ENCODE measurements around the gene SYP. TPM values are rescaled to one million over a fixed set of nuclear protein-coding genes. Genes with fewer than 3 reads are reported as not detected.

Gene SYP
- total RNA-seq, 3 donors from 2014 or later (not counting 1 experiment from before 2014, with no cell fraction given), result 0.36 to 1.0 (median 0.80) TPM

DNA sequence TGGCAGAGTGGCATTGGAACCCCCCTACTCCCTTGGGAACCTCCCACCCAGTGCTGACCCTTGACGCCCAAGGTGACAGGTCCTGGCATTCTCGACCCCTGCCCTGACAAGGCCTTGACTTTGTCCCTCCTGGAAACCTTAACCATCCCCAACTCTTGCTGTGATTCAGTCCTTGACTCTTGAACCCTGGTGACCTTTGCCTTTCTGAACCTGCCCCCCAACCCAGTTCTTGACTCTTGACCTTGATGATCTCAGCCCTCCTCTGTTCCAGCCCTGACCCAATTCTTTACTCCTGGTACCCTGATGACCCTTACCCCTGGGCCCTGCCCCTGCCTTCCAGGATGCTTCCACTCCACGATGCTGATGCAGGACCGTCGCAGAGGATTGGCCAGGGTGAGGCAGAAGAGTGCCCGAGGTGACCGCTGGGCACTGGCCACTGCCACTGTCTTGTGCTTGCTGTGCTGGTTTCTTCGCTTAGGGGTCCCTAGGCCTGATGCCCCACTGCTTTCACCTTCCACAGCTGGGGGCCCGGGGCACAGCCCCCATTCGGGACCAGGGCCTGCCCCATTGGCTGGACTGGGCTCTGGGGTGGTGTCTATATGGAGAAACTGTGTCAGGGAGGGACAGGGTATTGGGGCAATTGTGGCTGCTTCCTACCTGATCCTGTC, 31.5 kb upstream of the SYP start:
- Mint-ChIP-seq H3K4me3 (peak overlapping the region; percentile 11), H3K4me1 (peaks cover under 1 to 32% of the 10 kb centered on the region in 2 donors), H3K9me3 (no peaks in the 10 kb centered on the region), H3K27ac (peak overlapping the region in 1 of 2 donors; percentile 86), H3K27me3 (ENCODE audit: low read depth in 2 of 2) (no peaks in the 10 kb centered on the region), H3K36me3 (no peaks in the 10 kb centered on the region)
- ATAC-seq (no peak), DNase-seq (no peak)
- Histone ChIP-seq H3K4me3 (ENCODE audit: low read length) (no peak overlapping the region), H3K27me3 (ENCODE audit: control insufficient read depth, insufficient read depth, low read length) (no peaks in the 10 kb centered on the region), H3K27ac (ENCODE audit: low read length) (peak overlapping the region; percentile 77), H3K4me1 (ENCODE audit: control insufficient read depth, insufficient read depth, low read length) (peaks cover 32% of the 10 kb centered on the region), H3K36me3 (ENCODE audit: control insufficient read depth, insufficient read depth, low read length) (no peaks in the 10 kb centered on the region), H3K9me3 (ENCODE audit: control insufficient read depth, insufficient read depth, low read length) (no peaks in the 10 kb centered on the region)
- TF ChIP-seq, protein P1, sequence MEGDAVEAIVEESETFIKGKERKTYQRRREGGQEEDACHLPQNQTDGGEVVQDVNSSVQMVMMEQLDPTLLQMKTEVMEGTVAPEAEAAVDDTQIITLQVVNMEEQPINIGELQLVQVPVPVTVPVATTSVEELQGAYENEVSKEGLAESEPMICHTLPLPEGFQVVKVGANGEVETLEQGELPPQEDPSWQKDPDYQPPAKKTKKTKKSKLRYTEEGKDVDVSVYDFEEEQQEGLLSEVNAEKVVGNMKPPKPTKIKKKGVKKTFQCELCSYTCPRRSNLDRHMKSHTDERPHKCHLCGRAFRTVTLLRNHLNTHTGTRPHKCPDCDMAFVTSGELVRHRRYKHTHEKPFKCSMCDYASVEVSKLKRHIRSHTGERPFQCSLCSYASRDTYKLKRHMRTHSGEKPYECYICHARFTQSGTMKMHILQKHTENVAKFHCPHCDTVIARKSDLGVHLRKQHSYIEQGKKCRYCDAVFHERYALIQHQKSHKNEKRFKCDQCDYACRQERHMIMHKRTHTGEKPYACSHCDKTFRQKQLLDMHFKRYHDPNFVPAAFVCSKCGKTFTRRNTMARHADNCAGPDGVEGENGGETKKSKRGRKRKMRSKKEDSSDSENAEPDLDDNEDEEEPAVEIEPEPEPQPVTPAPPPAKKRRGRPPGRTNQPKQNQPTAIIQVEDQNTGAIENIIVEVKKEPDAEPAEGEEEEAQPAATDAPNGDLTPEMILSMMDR (IDR thresholded peaks at IDR 0.05), result no peak
- intact Hi-C loops (cut with micrococcal nuclease), result no loop called here
- 100% methylated on average over 10 of the region's 10 CpGs for WGBS (ENCODE audit: insufficient coverage)

DNA sequence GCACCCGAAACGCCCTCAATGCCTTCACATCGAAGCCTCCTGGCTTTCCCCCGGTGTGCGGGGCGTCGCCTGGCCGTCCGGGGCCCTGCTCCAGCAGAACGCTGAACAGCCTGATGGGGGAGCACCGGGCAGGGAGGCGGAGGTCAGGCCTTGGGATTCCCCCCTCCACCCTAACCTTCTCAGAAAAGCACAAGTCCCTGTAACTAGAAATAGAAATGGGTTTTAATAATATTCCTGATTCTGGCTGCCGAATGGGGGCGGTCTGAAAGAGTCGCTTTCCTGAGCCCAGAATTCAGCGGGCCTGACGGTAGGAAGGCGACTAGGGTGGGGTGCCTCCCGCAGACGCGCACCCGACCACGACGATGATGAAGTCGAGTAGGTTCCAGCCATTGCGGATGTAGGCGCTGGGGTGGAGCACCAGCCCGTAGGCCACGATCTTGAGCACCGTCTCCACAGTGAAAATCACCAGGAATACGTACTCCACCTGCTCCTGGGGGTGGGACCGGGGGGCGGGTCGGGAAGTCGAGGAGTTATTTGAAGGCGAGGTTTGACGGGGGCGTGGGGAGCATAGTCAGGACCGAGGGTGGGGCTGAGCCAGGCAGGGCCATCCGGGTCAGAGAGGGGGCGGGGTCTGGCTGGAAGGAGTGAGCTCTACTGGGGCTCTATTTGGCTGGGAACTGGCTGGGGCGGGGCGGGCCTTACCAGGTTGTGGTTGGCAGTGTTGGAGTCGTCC, 30.7 kb upstream of the SYP start:
- no peaks in the 10 kb centered on the region for H3K27me3 Mint-ChIP-seq (ENCODE audit: low read depth in 2 of 2)
- ATAC-seq (peak; percentile 65 to 79 (median 69)), DNase-seq (peak; percentile 23 to 72)
- H3K4me1 Mint-ChIP-seq, result peaks cover 0 to 26% of the 10 kb centered on the region in 2 donors
- peak overlapping the region; percentile 80 for H3K4me3 Mint-ChIP-seq
- intact Hi-C loops (cut with micrococcal nuclease), result no loop called here
- H3K36me3 Mint-ChIP-seq, result no peaks in the 10 kb centered on the region
- WGBS (ENCODE audit: insufficient coverage), result 5% methylated on average over 42 of the region's 44 CpGs
- Histone ChIP-seq H3K27ac (ENCODE audit: low read length) (peak overlapping the region; percentile 77), H3K9me3 (ENCODE audit: control insufficient read depth, insufficient read depth, low read length) (no peaks in the 10 kb centered on the region), H3K36me3 (ENCODE audit: control insufficient read depth, insufficient read depth, low read length) (no peaks in the 10 kb centered on the region), H3K27me3 (ENCODE audit: control insufficient read depth, insufficient read depth, low read length) (no peaks in the 10 kb centered on the region), H3K4me3 (ENCODE audit: low read length) (peak overlapping the region; percentile 45), H3K4me1 (ENCODE audit: control insufficient read depth, insufficient read depth, low read length) (peaks cover 25% of the 10 kb centered on the region)
- TF ChIP-seq, protein P1 (IDR thresholded peaks at IDR 0.05), result no peak
- H3K9me3 Mint-ChIP-seq, result no peaks in the 10 kb centered on the region
- H3K27ac Mint-ChIP-seq, result peak overlapping the region; percentile 63 to 86

DNA sequence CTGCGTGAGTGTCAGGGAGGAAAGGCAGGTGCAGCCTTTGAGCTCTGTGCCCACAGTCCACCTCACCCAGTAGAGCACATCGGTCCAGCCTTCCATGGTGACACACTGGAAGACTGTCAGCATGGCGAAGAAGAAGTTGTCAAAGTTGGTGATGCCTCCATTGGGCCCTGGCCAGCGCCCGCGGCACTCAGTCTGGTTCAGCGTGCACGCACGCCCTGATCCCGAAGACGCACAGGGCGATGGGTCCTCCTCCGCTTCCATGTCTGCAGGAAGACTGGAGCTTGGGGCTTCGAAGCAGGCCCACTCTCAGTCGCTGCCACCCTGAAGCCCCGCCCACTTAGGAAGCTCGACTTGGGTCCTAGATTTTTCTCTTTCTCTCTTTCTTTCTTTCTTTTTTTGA, 28.2 kb upstream of the SYP start:
- H3K4me3 ChIP-seq (ENCODE audit: low read length), result no peak overlapping the region
- WGBS (ENCODE audit: insufficient coverage), result 96% methylated on average over 17 of the region's 17 CpGs
- Mint-ChIP-seq H3K4me3 (no peak overlapping the region), H3K36me3 (no peaks in the 10 kb centered on the region), H3K27me3 (ENCODE audit: low read depth in 2 of 2) (no peaks in the 10 kb centered on the region), H3K27ac (no peak overlapping the region), H3K4me1 (peaks cover 0 to 20% of the 10 kb centered on the region in 2 donors), H3K9me3 (no peaks in the 10 kb centered on the region)
- no peak for DNase-seq
- no peaks in the 10 kb centered on the region for H3K36me3 ChIP-seq (ENCODE audit: control insufficient read depth, insufficient read depth, low read length)
- no peak for ATAC-seq
- TF ChIP-seq, protein P1 (IDR thresholded peaks at IDR 0.05), result no peak
- no peaks in the 10 kb centered on the region for H3K9me3 ChIP-seq (ENCODE audit: control insufficient read depth, insufficient read depth, low read length)
- H3K4me1 ChIP-seq (ENCODE audit: control insufficient read depth, insufficient read depth, low read length), result peaks cover 19% of the 10 kb centered on the region
- no peaks in the 10 kb centered on the region for H3K27me3 ChIP-seq (ENCODE audit: control insufficient read depth, insufficient read depth, low read length)
- no peak overlapping the region for H3K27ac ChIP-seq (ENCODE audit: low read length)
- intact Hi-C loops (cut with micrococcal nuclease), result no loop called here
